ENCODE data around the gene ZNF407.

Gene ZNF407

GRCh38 chr18:74817576-74817975 is 219.9 kb downstream of the ZNF407 start:
- no peak for ATAC-seq
- no peak for TF ChIP-seq TOX (CRISPR knock-in tag; IDR thresholded peaks at IDR 0.05; ENCODE audit: borderline replicate concordance)
- TF ChIP-seq CSRNP3 (CRISPR knock-in tag; IDR thresholded peaks at IDR 0.05): no peak
- TF ChIP-seq POU6F1 (CRISPR knock-in tag; IDR thresholded peaks at IDR 0.05; ENCODE audit: borderline replicate concordance, low read depth): no peak
- no peak for TF ChIP-seq GLIS3 (CRISPR knock-in tag; IDR thresholded peaks at IDR 0.05)
- no peak for TF ChIP-seq ARNTL (CRISPR knock-in tag; IDR thresholded peaks at IDR 0.05; ENCODE audit: borderline replicate concordance, low read depth)
- TF ChIP-seq CSDC2 (CRISPR knock-in tag; IDR thresholded peaks at IDR 0.05): no peak
- TF ChIP-seq ZNF70 (CRISPR knock-in tag; IDR thresholded peaks at IDR 0.05): no peak

GRCh38 chr18:74818516-74819175 is 221.0 kb downstream of the ZNF407 start:
- no peak for ATAC-seq
- TF ChIP-seq ARNTL (CRISPR knock-in tag; IDR thresholded peaks at IDR 0.05; ENCODE audit: borderline replicate concordance, low read depth) (no peak), CSRNP3 (CRISPR knock-in tag; IDR thresholded peaks at IDR 0.05) (no peak), CREB5 (CRISPR knock-in tag; IDR thresholded peaks at IDR 0.05; ENCODE audit: low read depth) (no peak), TOX (CRISPR knock-in tag; IDR thresholded peaks at IDR 0.05; ENCODE audit: borderline replicate concordance) (no peak), ZNF565 (CRISPR knock-in tag; conservative IDR thresholded peaks at IDR 0.05; ENCODE audit: low read depth) (no peak), ZNF70 (CRISPR knock-in tag; IDR thresholded peaks at IDR 0.05) (no peak)

- peak; percentile 86 for ATAC-seq
- TF ChIP-seq CSRNP3 (CRISPR knock-in tag; IDR thresholded peaks at IDR 0.05) (no peak), SNAI2 (CRISPR knock-in tag; IDR thresholded peaks at IDR 0.05) (no peak), GLIS3 (CRISPR knock-in tag; IDR thresholded peaks at IDR 0.05) (no peak), ARNTL (CRISPR knock-in tag; IDR thresholded peaks at IDR 0.05; ENCODE audit: borderline replicate concordance, low read depth) (no peak), ESRRG (CRISPR knock-in tag; IDR thresholded peaks at IDR 0.05) (no peak), CREB5 (CRISPR knock-in tag; IDR thresholded peaks at IDR 0.05; ENCODE audit: low read depth) (no peak), ZNF70 (CRISPR knock-in tag; IDR thresholded peaks at IDR 0.05) (no peak), RARB (CRISPR knock-in tag; IDR thresholded peaks at IDR 0.05) (no peak), CSDC2 (CRISPR knock-in tag; IDR thresholded peaks at IDR 0.05) (no peak), ZC3H10 (CRISPR knock-in tag; IDR thresholded peaks at IDR 0.05) (no peak), ZFP30 (CRISPR knock-in tag; IDR thresholded peaks at IDR 0.05) (no peak)
Observed at GRCh38 chr18:74819433-74820059, 221.9 kb downstream of the ZNF407 start.

DNA sequence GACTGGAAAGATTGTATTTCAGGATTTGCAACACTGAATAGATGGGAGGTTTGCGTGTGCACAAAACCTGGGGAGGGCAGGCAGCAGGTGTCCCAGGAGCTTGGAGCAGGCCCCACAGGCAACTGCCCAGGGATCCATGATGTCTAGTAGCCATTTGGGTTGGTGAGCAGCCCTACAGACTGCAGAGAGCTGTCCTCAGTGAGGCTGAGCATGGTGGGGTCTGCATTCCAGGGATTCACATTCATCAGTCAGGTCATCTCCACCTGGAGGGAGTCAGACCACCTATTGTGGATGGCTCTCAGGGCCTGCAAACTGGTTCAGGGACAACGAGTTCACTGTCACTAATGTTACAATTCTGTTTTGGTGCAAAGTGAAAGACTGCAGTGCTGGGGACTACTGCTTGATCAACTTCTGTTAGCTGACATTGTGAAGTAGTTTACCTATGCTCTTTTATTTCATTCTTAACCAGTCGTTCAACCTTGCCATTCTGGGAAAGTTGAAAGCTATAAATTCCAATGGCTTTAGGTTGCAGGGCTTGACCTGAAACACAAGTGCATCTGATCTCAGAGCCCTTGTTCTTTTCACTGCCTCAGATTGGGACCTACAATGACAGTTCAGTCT is 222.6 kb downstream of the ZNF407 start:
- ATAC-seq: no peak
- TF ChIP-seq CSRNP3 (CRISPR knock-in tag; IDR thresholded peaks at IDR 0.05) (no peak), GLIS3 (CRISPR knock-in tag; IDR thresholded peaks at IDR 0.05) (no peak)
- TF ChIP-seq, protein P1, sequence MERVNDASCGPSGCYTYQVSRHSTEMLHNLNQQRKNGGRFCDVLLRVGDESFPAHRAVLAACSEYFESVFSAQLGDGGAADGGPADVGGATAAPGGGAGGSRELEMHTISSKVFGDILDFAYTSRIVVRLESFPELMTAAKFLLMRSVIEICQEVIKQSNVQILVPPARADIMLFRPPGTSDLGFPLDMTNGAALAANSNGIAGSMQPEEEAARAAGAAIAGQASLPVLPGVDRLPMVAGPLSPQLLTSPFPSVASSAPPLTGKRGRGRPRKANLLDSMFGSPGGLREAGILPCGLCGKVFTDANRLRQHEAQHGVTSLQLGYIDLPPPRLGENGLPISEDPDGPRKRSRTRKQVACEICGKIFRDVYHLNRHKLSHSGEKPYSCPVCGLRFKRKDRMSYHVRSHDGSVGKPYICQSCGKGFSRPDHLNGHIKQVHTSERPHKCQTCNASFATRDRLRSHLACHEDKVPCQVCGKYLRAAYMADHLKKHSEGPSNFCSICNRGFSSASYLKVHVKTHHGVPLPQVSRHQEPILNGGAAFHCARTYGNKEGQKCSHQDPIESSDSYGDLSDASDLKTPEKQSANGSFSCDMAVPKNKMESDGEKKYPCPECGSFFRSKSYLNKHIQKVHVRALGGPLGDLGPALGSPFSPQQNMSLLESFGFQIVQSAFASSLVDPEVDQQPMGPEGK (CRISPR knock-in tag; IDR thresholded peaks at IDR 0.05; ENCODE audit: borderline replicate concordance): no peak
